K562 (cell line): ENCODE measurements around the gene CLCN5. TPM values are rescaled to one million over a fixed set of nuclear protein-coding genes. Genes with fewer than 3 reads are reported as not detected.
"Not testable (repeated sequence)": the region's sequence is repeated elsewhere in the genome, so short reads cannot be mapped to it uniquely, and the experiment has no call there.

Source experiments
- ATAC-seq: fragments of 200-7000 bp; cut with Tn5 transposase; 3 replicates; pipeline ENCODE4 v1.9.1; 2020; ENCODE audit warnings: moderate library complexity
- BruUV-seq: library from RNA; stranded (reverse); fragments of 400-500 nt; replicated peaks from 2 replicates; lab custom pipeline; 2021; lab: Mats Ljungman, UMichigan
- CTCF ChIA-PET: fragments of 300-600 bp; formaldehyde crosslinking; extraction: SDS; loops from one replicate; lab custom pipeline; 2021; ENCODE audit warnings: low intra/inter-chr PET ratio; lab: Yijun Ruan, JAX
- POLR2A ChIA-PET: fragments of 300-600, 350-650 bp; sonication (Branson Sonifier 250); formaldehyde crosslinking; extraction: SDS; loops from one replicate; lab custom pipeline; 2021; ENCODE audit warnings: antibody characterized with exemption, inconsistent platforms; lab: Yijun Ruan, JAX
- DNase-seq, 4 experiments: peaks; one replicate each; pipeline versions ENCODE4 v3.0.0 to v3.0.0-alpha.2; 2011 to 2018; ENCODE audit warnings: low spot score in 3 of 4, mixed read lengths in 3 of 4; ENCODE audit errors: extremely low read depth in 1 of 4
- FAIRE-seq: peaks from 2 replicates; lab custom pipeline; 2011; peaks lifted over from hg19 to GRCh38; lab: Jason Lieb, UNC
- H2AFZ ChIP-seq: 2 replicates; pipeline ENCODE4 v1.6.0; 2011; ENCODE audit warnings: low read depth, low read length, control low read depth, inconsistent platforms
- H3K27ac ChIP-seq: fragments of 200-600 bp; 3 replicates; pipeline ENCODE4 v1.8.0; 2011; ENCODE audit warnings: low read depth, mild to moderate bottlenecking, control low read depth, inconsistent platforms, low read length, moderate library complexity, mixed read lengths; ENCODE audit errors: extremely low read depth
- H3K27me3 ChIP-seq, 2 experiments: fragments of 300-600 bp in 1 of 2; 2 replicates in 1 of 2; 3 replicates in 1 of 2; pipeline versions ENCODE4 v1.6.0 to v1.8.0; 2011; ENCODE audit warnings: inconsistent platforms in 2 of 2, low read length in 2 of 2, mild to moderate bottlenecking in 1 of 2, mixed read lengths in 1 of 2, moderate library complexity in 1 of 2; ENCODE audit not compliant: control insufficient read depth in 2 of 2, insufficient read depth in 2 of 2
- H3K36me3 ChIP-seq: fragments of 300-600 bp; 3 replicates; pipeline ENCODE4 v1.8.0; 2011; ENCODE audit warnings: mild to moderate bottlenecking, low read length, inconsistent platforms; ENCODE audit not compliant: control insufficient read depth, insufficient read depth
- H3K4me1 ChIP-seq, 2 experiments: fragments of 200-600 bp in 1 of 2; replicated peaks in 1 of 2; 2 replicates in 1 of 2; 3 replicates in 1 of 2; pipeline versions ENCODE4 v1.5.1 to v1.8.0; 2011; ENCODE audit warnings: inconsistent platforms in 2 of 2, low read length in 2 of 2, mild to moderate bottlenecking in 1 of 2, mixed read lengths in 1 of 2, moderate library complexity in 1 of 2; ENCODE audit not compliant: control insufficient read depth in 2 of 2, insufficient read depth in 2 of 2
- H3K4me2 ChIP-seq: 2 replicates; pipeline ENCODE4 v1.6.1; 2011; ENCODE audit warnings: low read length, control low read depth, inconsistent platforms, mixed read lengths; ENCODE audit not compliant: insufficient read depth
- H3K4me3 ChIP-seq: fragments of 200-600 bp; sonication (generic), shearing (Covaris generic); 2 replicates; pipeline ENCODE4 v1.5.1; 2016; ENCODE audit warnings: control low read depth, inconsistent platforms
- H3K79me2 ChIP-seq: fragments of 200-600 bp; 3 replicates; pipeline ENCODE4 v1.8.0; 2011; ENCODE audit warnings: low read length, inconsistent platforms; ENCODE audit not compliant: control insufficient read depth, insufficient read depth
- H3K9ac ChIP-seq, 2 experiments: 2 replicates each; pipeline versions ENCODE4 v1.6.0 to v1.6.1; 2011; ENCODE audit warnings: low read depth in 2 of 2, low read length in 2 of 2, control low read depth in 1 of 2, inconsistent platforms in 1 of 2, mild to moderate bottlenecking in 1 of 2, mixed read lengths in 1 of 2; ENCODE audit not compliant: insufficient read depth in 1 of 2
- H3K9me1 ChIP-seq: one replicate; pipeline ENCODE4 v1.6.0; 2011; ENCODE audit warnings: inconsistent platforms, mild to moderate bottlenecking, low read length, moderate library complexity; ENCODE audit not compliant: control insufficient read depth, insufficient read depth
- H3K9me3 ChIP-seq: replicated peaks from 2 replicates; pipeline ENCODE4 v1.5.1; 2011; ENCODE audit warnings: low read depth, low read length, inconsistent platforms; ENCODE audit not compliant: control insufficient read depth, insufficient read depth
- H4K20me1 ChIP-seq: replicated peaks from 2 replicates; pipeline ENCODE4 v1.6.1; 2011; ENCODE audit warnings: low read length, inconsistent platforms, mixed read lengths; ENCODE audit not compliant: control insufficient read depth, insufficient read depth
- NFIX ChIP-seq: fragments of 250-450 bp; sonication (Bioruptor Pico); IDR thresholded peaks from 2 replicates; pipeline ENCODE4 v1.4.0; 2020; ENCODE audit warnings: low read depth, mild to moderate bottlenecking, moderate library complexity
- NR2F6 ChIP-seq: fragments of 450-650 bp; formaldehyde crosslinking; IDR thresholded peaks from 2 replicates; pipeline ENCODE4 v1.4.0; 2020; ENCODE audit warnings: mild to moderate bottlenecking
- POLR2B ChIP-seq: fragments of 450-650 bp; IDR thresholded peaks from 2 replicates; pipeline ENCODE4 v1.6.1; 2018; ENCODE audit warnings: low read depth; ENCODE audit not compliant: partially characterized antibody
- SRSF3 ChIP-seq: fragments of 200-400 bp; formaldehyde crosslinking; IDR thresholded peaks from 2 replicates; pipeline ENCODE4 v1.6.1; 2016; ENCODE audit warnings: mild to moderate bottlenecking, low read length, moderate library complexity; ENCODE audit not compliant: insufficient read depth
- TFAM ChIP-seq: fragments of 250-450 bp; sonication (Bioruptor Pico); conservative IDR thresholded peaks from 2 replicates; pipeline ENCODE4 v1.5.0; 2021; ENCODE audit warnings: mild to moderate bottlenecking, moderate library complexity
- TSC22D4 ChIP-seq: fragments of 450-650 bp; IDR thresholded peaks from 2 replicates; pipeline ENCODE4 v1.6.1; 2016; ENCODE audit warnings: missing genetic modification characterization, missing biosample characterization, control low read depth
- ZC3H8 ChIP-seq: fragments of 450-650 bp; IDR thresholded peaks from 2 replicates; pipeline ENCODE4 v1.6.1; 2017
- ZNF184 ChIP-seq: sonication (generic); formaldehyde crosslinking; IDR thresholded peaks from 2 replicates; pipeline ENCODE4 v1.5.0; 2020; ENCODE audit warnings: missing genetic modification reagents
- ZNF280A ChIP-seq: fragments of 450-650 bp; IDR thresholded peaks from 2 replicates; pipeline ENCODE4 v1.6.1; 2018; ENCODE audit warnings: mild to moderate bottlenecking, low read depth; ENCODE audit not compliant: partially characterized antibody
- WGBS: fragments of 100-300 bp; shearing (Covaris generic); methylation state at CpG from one replicate; pipeline ENCODE4 v1.1.6; 2016; ENCODE audit warnings: low coverage, mixed read lengths; ENCODE audit not compliant: insufficient coverage; ENCODE audit errors: missing lambda C conversion rate; 5-methylcytosine and 5-hydroxymethylcytosine counted together
- in situ Hi-C: fragments of 300-500 bp; cut with MboI; formaldehyde crosslinking; loops from 4 replicates; pipeline ENCODE4 v1.15.0; 2018; ENCODE audit warnings: inconsistent platforms, mixed read lengths
- intact Hi-C: fragments of 100-400 bp; cut with micrococcal nuclease; formaldehyde crosslinking; loops from 2 replicates; pipeline ENCODE4 v1.14.2; 2022
- polyA plus RNA-seq, 8 experiments: library from polyadenylated mRNA; depleted of rRNA in 4 of 8; stranded (reverse) in 5 of 8; unstranded in 3 of 8; fragments of >200 nt; fragmentation: Nextera tagmentation in 2 of 8; fragmentation: Illumina TruSeq in 1 of 8; extraction: Ambion mirVana in 2 of 8; extraction: Trizol in 1 of 8; gene quantifications; 2 replicates each; pipeline versions ENCODE4 v1.2.1 to v1.2.3, GENCODE V29; 2011 to 2014; ENCODE audit warnings: inconsistent platforms in 1 of 8, missing spikeins in 1 of 8
- total RNA-seq, 7 experiments: library from RNA; depleted of rRNA in 6 of 7; stranded (reverse); fragments of >200 nt in 6 of 7; fragmentation: Illumina TruSeq in 2 of 7; extraction: Trizol in 2 of 7; gene quantifications; 2 replicates each; pipeline versions ENCODE4 v1.2.1 to v1.2.3, GENCODE V29; 2011 to 2021; ENCODE audit warnings: low replicate concordance in 1 of 7

The CLCN5 gene
- total and polyA plus RNA-seq, 9 of the 15 experiments (the other 6 are each of a cell fraction or from before 2014, with no cell fraction given), result 0.94 to 11.8 (median 7.1) TPM

GRCh38 chrX:50003467-50003866 lies 81.1 kb downstream of the CLCN5 start:
- ATAC-seq (peak; percentile 41; the same call in 1 of the 3 replicates), FAIRE-seq (no peak), DNase-seq (no peak)
- Histone ChIP-seq H3K9ac (no peak overlapping the region), H3K9me3 (no peaks in the 10 kb centered on the region), H4K20me1 (no peaks in the 10 kb centered on the region), H3K27ac (no peak overlapping the region), H3K36me3 (no peaks in the 10 kb centered on the region), H3K4me2 (no peak overlapping the region), H3K9me1 (no peaks in the 10 kb centered on the region), H3K4me1 (no peaks in the 10 kb centered on the region), H3K4me3 (no peak overlapping the region), H3K79me2 (no peaks in the 10 kb centered on the region), H2AFZ (no peak overlapping the region), H3K27me3 (no peaks in the 10 kb centered on the region)
- in situ Hi-C loops (no loop called here), intact Hi-C loops (no loop called here)
- POLR2A ChIA-PET, result no interaction called here
- TF ChIP-seq TSC22D4 (no peak), ZC3H8 (no peak), NFIX (CRISPR knock-in tag) (no peak)
- CTCF ChIA-PET, result no interaction called here
- BruUV-seq, result no TSS peak
- WGBS, result 15% methylated on average over 3 of the region's 4 CpGs

- no TSS peak for BruUV-seq
- intact Hi-C loops, result no loop called here
- Histone ChIP-seq H3K9me1 (no peaks in the 10 kb centered on the region), H3K9ac (no peak overlapping the region), H2AFZ (no peak overlapping the region), H3K36me3 (no peaks in the 10 kb centered on the region), H3K27ac (no peak overlapping the region), H3K9me3 (no peaks in the 10 kb centered on the region), H3K27me3 (no peaks in the 10 kb centered on the region), H3K4me2 (no peak overlapping the region), H3K79me2 (no peaks in the 10 kb centered on the region), H3K4me1 (no peaks in the 10 kb centered on the region), H3K4me3 (no peak overlapping the region), H4K20me1 (no peaks in the 10 kb centered on the region)
- WGBS, result 3% methylated on average over 2 of the region's 2 CpGs
- no peak for ATAC-seq
- in situ Hi-C loops, result no loop called here
- ChIA-PET POLR2A (no interaction called here), CTCF (no interaction called here)
- no peak for TF ChIP-seq ZNF280A
- no peak for TF ChIP-seq NR2F6
- TF ChIP-seq TFAM (CRISPR knock-in tag), result no peak
- TF ChIP-seq SRSF3, result no peak
- TF ChIP-seq ZNF184 (CRISPR knock-in tag), result no peak
- TF ChIP-seq POLR2B, result no peak
- no peak for FAIRE-seq
- DNase-seq, result no peak
These were observed 81.5 kb downstream of the CLCN5 start for GRCh38 chrX:50003927-50004326.

- H3K9ac ChIP-seq, H3K27ac ChIP-seq, CTCF ChIA-PET, ATAC-seq, in situ Hi-C loops, FAIRE-seq, H2AFZ ChIP-seq, H3K27me3 ChIP-seq, H3K4me2 ChIP-seq, H4K20me1 ChIP-seq, H3K36me3 ChIP-seq, H3K79me2 ChIP-seq, intact Hi-C loops, DNase-seq, H3K9me1 ChIP-seq, H3K4me3 ChIP-seq, H3K9me3 ChIP-seq, BruUV-seq, POLR2A ChIA-PET, H3K4me1 ChIP-seq: not testable (repeated sequence)
- WGBS, result 27% methylated on average over 3 of the region's 5 CpGs
These were observed 103.2 kb downstream of the CLCN5 start for GRCh38 chrX:50025591-50025990.
